ENCODE measurements around the gene EIF4G3.

DNA sequence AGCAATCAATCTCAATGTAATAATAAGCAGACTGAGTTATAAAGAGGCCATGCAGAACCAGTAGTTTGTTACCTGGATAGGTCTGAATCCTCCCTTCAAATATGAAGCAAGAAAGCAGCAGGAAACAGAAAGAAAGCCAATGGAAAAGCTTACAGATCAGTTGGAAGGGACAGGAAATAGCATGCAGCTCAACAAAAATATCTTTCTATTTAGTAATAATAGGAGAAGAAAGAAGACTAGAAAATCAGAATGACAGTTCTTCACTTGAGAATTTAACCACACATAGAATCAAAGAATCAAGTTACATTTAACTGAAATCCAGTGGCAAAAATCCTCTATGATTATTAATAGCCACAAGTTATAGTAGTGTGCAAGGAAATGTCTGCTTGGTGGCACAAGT is 194.4 kb downstream of the EIF4G3 start:
- TF ChIP-seq, protein P1, sequence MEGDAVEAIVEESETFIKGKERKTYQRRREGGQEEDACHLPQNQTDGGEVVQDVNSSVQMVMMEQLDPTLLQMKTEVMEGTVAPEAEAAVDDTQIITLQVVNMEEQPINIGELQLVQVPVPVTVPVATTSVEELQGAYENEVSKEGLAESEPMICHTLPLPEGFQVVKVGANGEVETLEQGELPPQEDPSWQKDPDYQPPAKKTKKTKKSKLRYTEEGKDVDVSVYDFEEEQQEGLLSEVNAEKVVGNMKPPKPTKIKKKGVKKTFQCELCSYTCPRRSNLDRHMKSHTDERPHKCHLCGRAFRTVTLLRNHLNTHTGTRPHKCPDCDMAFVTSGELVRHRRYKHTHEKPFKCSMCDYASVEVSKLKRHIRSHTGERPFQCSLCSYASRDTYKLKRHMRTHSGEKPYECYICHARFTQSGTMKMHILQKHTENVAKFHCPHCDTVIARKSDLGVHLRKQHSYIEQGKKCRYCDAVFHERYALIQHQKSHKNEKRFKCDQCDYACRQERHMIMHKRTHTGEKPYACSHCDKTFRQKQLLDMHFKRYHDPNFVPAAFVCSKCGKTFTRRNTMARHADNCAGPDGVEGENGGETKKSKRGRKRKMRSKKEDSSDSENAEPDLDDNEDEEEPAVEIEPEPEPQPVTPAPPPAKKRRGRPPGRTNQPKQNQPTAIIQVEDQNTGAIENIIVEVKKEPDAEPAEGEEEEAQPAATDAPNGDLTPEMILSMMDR (IDR thresholded peaks at IDR 0.05), result no peak
- TF ChIP-seq POLR2A (IDR thresholded peaks at IDR 0.05) (no peak), POLR2AphosphoS5 (IDR thresholded peaks at IDR 0.05; ENCODE audit: insufficient read depth in 1 of 2, low read depth in 1 of 2) (no peak)
